Neural cell (in vitro differentiated cells): ENCODE data around the gene FAM184A. TPM values are rescaled to one million over a fixed set of nuclear protein-coding genes. Genes with fewer than 3 reads are reported as not detected.

Source experiments
- H2AFZ ChIP-seq: fragments of 200-600, 300-800 bp; sonication (generic), shearing (Covaris generic); 2 replicates; pipeline ENCODE4 v1.6.0; 2014; ENCODE audit warnings: low read depth, mild to moderate bottlenecking, antibody characterized with exemption, low read length, moderate library complexity
- H3F3A ChIP-seq: fragments of 200-600 bp; shearing (Covaris generic); 2 replicates; pipeline ENCODE4 v1.6.1; 2016; ENCODE audit warnings: mild to moderate bottlenecking, moderate library complexity, mixed read lengths, antibody characterized with exemption, low read length; ENCODE audit not compliant: insufficient read depth, poor library complexity, severe bottlenecking
- H3K27ac ChIP-seq: fragments of 200-600, 300-800 bp; sonication (generic), shearing (Covaris generic); 2 replicates; pipeline ENCODE4 v1.5.1; 2014; ENCODE audit warnings: mild to moderate bottlenecking, low read length, moderate library complexity
- H3K27me3 ChIP-seq: fragments of 300-800, 200-600 bp; sonication (generic), shearing (Covaris generic); 2 replicates; pipeline ENCODE4 v1.6.0; 2014; ENCODE audit warnings: mild to moderate bottlenecking, low read depth, low read length, moderate library complexity; ENCODE audit not compliant: insufficient read depth
- H3K36me3 ChIP-seq: fragments of 300-800, 200-600 bp; sonication (generic), shearing (Covaris generic); 2 replicates; pipeline ENCODE4 v1.5.1; 2014; ENCODE audit warnings: mild to moderate bottlenecking, antibody characterized with exemption, low read length, moderate library complexity; ENCODE audit not compliant: insufficient read depth
- H3K4me2 ChIP-seq: fragments of 300-800, 200-600 bp; sonication (generic), shearing (Covaris generic); 2 replicates; pipeline ENCODE4 v1.6.0; 2014; ENCODE audit warnings: mild to moderate bottlenecking, low read length
- H3K4me3 ChIP-seq: fragments of 300-800, 200-600 bp; sonication (generic), shearing (Covaris generic); 2 replicates; pipeline ENCODE4 v1.5.1; 2014; ENCODE audit warnings: mild to moderate bottlenecking, low read length, moderate library complexity
- H3K79me2 ChIP-seq: fragments of 200-600 bp; shearing (Covaris generic); replicated peaks from 2 replicates; pipeline ENCODE4 v1.6.0; 2014; ENCODE audit warnings: mild to moderate bottlenecking, low read length, moderate library complexity; ENCODE audit not compliant: insufficient read depth
- H3K9ac ChIP-seq: fragments of 300-800, 200-600 bp; sonication (generic), shearing (Covaris generic); 2 replicates; pipeline ENCODE4 v1.6.1; 2016; ENCODE audit warnings: mild to moderate bottlenecking, low read length, mixed read lengths
- H3K9me2 ChIP-seq: fragments of 200-600 bp; shearing (Covaris generic); 2 replicates; pipeline ENCODE4 v1.6.1; 2016; ENCODE audit warnings: mild to moderate bottlenecking, low read length, mixed read lengths; ENCODE audit not compliant: insufficient read depth
- H3K9me3 ChIP-seq: fragments of 200-600, 300-800 bp; sonication (generic), shearing (Covaris generic); 2 replicates; pipeline ENCODE4 v1.6.1; 2016; ENCODE audit warnings: mild to moderate bottlenecking, mixed run types, low read length, moderate library complexity, mixed read lengths
- H4K20me1 ChIP-seq: fragments of 200-600 bp; shearing (Covaris generic); 2 replicates; pipeline ENCODE4 v1.6.1; 2016; ENCODE audit warnings: mild to moderate bottlenecking, mixed run types; ENCODE audit not compliant: insufficient read depth
- EP300 ChIP-seq: fragments of 450-650 bp; conservative IDR thresholded peaks from 2 replicates; pipeline ENCODE4 v1.6.1; 2014; ENCODE audit warnings: antibody characterized with exemption, mild to moderate bottlenecking, moderate library complexity; ENCODE audit not compliant: poor library complexity, severe bottlenecking
- EZH2 ChIP-seq: fragments of 200-600, 300-800 bp; shearing (Covaris generic), sonication (generic); IDR thresholded peaks from 2 replicates; pipeline ENCODE4 v1.6.1; 2014; ENCODE audit warnings: antibody characterized with exemption, low read length, borderline replicate concordance, mild to moderate bottlenecking; ENCODE audit not compliant: insufficient read depth, poor library complexity, severe bottlenecking
- MXI1 ChIP-seq: fragments of 450-650 bp; conservative IDR thresholded peaks from 2 replicates; pipeline ENCODE4 v1.6.1; 2014; ENCODE audit warnings: antibody characterized with exemption, mild to moderate bottlenecking; ENCODE audit not compliant: poor library complexity, severe bottlenecking
- POLR2AphosphoS5 ChIP-seq: IDR thresholded peaks from 2 replicates; pipeline ENCODE4 v1.6.1; 2012
- RAD21 ChIP-seq: fragments of 450-650 bp; conservative IDR thresholded peaks from 2 replicates; pipeline ENCODE4 v1.6.1; 2014; ENCODE audit warnings: antibody characterized with exemption, mild to moderate bottlenecking, moderate library complexity
- SMC3 ChIP-seq: fragments of 450-650 bp; conservative IDR thresholded peaks from 2 replicates; pipeline ENCODE4 v1.6.1; 2014; ENCODE audit warnings: antibody characterized with exemption, mild to moderate bottlenecking, moderate library complexity; ENCODE audit not compliant: poor library complexity
- TAF1 ChIP-seq: IDR thresholded peaks from 2 replicates; pipeline ENCODE4 v1.6.1; 2012; ENCODE audit warnings: low read depth
- polyA plus RNA-seq: library from polyadenylated mRNA; depleted of rRNA; stranded (reverse); fragments of >200 nt; gene quantifications from 2 replicates; pipeline ENCODE4 v1.2.3, GENCODE V29; 2014
- TF ChIP-seq, protein P1 (sequence below): fragments of 450-650 bp; IDR thresholded peaks from 2 replicates; pipeline ENCODE4 v1.5.1; 2014; ENCODE audit warnings: antibody characterized with exemption, mild to moderate bottlenecking, moderate library complexity; ENCODE audit not compliant: poor library complexity, severe bottlenecking
- TF ChIP-seq, protein P2 (sequence below): IDR thresholded peaks from 2 replicates; pipeline ENCODE4 v1.6.1; 2012; ENCODE audit warnings: borderline replicate concordance

FAM184A gene
- polyA plus RNA-seq, 1 donor from 2014 or later: 47.5 TPM

DNA sequence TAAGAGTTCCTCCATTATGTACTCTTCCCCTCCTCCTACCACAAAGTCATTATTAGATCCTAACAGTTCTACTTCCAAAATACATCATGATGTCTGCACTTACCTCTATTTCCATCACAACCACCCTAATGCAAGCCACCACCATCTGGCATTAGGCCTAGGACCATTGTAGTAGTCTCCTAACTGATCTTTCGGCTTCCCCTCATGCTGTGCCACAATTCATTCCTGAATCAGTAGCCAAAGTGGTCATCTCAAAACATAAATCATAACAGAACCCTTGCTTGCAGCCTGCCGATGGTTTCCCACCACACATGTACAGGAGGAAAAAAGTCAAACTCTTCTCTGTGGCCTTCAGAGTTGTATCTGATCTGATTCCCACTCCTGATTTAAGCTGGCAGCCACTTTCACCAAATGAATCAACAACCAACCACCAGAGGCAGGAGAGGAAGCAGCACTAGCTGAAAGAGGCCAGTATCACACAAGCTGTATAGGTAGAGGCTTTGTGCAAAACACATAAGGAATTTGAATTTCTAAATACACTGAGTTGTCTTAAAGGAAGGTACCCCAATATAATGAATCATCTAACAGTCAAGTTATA is 26.1 kb downstream of the FAM184A start:
- Histone ChIP-seq H3K4me2 (no peak overlapping the region), H2AFZ (no peak overlapping the region), H4K20me1 (no peaks in the 10 kb centered on the region), H3K9ac (no peak overlapping the region), H3K9me3 (no peaks in the 10 kb centered on the region), H3K79me2 (no peaks in the 10 kb centered on the region), H3K27me3 (no peaks in the 10 kb centered on the region), H3K27ac (no peak overlapping the region), H3K36me3 (no peaks in the 10 kb centered on the region), H3F3A (no peaks in the 10 kb centered on the region), H3K4me3 (no peak overlapping the region), H3K9me2 (no peaks in the 10 kb centered on the region)
- TF ChIP-seq SMC3 (no peak), EP300 (no peak), POLR2AphosphoS5 (no peak), TAF1 (no peak), EZH2 (no peak), MXI1 (no peak)
- TF ChIP-seq, protein P1, sequence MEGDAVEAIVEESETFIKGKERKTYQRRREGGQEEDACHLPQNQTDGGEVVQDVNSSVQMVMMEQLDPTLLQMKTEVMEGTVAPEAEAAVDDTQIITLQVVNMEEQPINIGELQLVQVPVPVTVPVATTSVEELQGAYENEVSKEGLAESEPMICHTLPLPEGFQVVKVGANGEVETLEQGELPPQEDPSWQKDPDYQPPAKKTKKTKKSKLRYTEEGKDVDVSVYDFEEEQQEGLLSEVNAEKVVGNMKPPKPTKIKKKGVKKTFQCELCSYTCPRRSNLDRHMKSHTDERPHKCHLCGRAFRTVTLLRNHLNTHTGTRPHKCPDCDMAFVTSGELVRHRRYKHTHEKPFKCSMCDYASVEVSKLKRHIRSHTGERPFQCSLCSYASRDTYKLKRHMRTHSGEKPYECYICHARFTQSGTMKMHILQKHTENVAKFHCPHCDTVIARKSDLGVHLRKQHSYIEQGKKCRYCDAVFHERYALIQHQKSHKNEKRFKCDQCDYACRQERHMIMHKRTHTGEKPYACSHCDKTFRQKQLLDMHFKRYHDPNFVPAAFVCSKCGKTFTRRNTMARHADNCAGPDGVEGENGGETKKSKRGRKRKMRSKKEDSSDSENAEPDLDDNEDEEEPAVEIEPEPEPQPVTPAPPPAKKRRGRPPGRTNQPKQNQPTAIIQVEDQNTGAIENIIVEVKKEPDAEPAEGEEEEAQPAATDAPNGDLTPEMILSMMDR: no peak
- TF ChIP-seq, protein P2, sequence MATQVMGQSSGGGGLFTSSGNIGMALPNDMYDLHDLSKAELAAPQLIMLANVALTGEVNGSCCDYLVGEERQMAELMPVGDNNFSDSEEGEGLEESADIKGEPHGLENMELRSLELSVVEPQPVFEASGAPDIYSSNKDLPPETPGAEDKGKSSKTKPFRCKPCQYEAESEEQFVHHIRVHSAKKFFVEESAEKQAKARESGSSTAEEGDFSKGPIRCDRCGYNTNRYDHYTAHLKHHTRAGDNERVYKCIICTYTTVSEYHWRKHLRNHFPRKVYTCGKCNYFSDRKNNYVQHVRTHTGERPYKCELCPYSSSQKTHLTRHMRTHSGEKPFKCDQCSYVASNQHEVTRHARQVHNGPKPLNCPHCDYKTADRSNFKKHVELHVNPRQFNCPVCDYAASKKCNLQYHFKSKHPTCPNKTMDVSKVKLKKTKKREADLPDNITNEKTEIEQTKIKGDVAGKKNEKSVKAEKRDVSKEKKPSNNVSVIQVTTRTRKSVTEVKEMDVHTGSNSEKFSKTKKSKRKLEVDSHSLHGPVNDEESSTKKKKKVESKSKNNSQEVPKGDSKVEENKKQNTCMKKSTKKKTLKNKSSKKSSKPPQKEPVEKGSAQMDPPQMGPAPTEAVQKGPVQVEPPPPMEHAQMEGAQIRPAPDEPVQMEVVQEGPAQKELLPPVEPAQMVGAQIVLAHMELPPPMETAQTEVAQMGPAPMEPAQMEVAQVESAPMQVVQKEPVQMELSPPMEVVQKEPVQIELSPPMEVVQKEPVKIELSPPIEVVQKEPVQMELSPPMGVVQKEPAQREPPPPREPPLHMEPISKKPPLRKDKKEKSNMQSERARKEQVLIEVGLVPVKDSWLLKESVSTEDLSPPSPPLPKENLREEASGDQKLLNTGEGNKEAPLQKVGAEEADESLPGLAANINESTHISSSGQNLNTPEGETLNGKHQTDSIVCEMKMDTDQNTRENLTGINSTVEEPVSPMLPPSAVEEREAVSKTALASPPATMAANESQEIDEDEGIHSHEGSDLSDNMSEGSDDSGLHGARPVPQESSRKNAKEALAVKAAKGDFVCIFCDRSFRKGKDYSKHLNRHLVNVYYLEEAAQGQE: no peak

DNA sequence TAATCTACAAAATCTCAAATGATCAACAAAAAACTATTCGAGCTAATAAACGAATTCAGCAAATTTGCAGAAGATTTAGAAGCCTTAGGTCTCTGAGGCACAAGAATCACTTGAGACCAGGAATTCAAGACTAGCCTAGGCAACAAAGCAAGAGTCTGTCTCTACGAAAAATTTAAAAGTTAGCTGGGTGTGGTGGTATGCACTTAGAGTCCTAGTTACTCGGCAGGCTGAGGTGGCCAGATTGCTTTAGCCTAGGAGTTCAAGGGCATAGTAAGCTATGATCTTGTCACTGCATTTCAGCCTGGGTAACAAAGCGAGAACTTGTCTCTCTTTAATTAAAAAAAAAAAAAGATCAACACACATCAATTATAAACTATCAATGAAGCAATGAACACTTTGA is 34.2 kb downstream of the FAM184A start:
- Histone ChIP-seq H3K36me3 (no peaks in the 10 kb centered on the region), H3K9me2 (no peaks in the 10 kb centered on the region), H3K4me3 (no peak overlapping the region), H2AFZ (no peak overlapping the region), H3K27me3 (no peaks in the 10 kb centered on the region), H3K79me2 (no peaks in the 10 kb centered on the region), H3K9me3 (no peaks in the 10 kb centered on the region), H3K27ac (no peak overlapping the region), H3K9ac (no peak overlapping the region), H3K4me2 (no peak overlapping the region), H4K20me1 (no peaks in the 10 kb centered on the region), H3F3A (no peaks in the 10 kb centered on the region)
- TF ChIP-seq, protein P2: no peak
- TF ChIP-seq EP300 (no peak), RAD21 (no peak), SMC3 (no peak), MXI1 (no peak), POLR2AphosphoS5 (no peak), EZH2 (no peak), TAF1 (no peak)
- TF ChIP-seq, protein P1: no peak
